CD14-positive monocyte (primary cell): ENCODE results near the gene SFXN2. TPM values are rescaled to one million over a fixed set of nuclear protein-coding genes. Genes with fewer than 3 reads are reported as not detected.

ENCODE experiments used
- DNase-seq, 3 donors: peaks; one replicate each; pipeline ENCODE4 v3.0.0-alpha.2; 2011 to 2022
- H2AFZ ChIP-seq: 2 replicates; pipeline ENCODE4 v1.6.0; 2012; ENCODE audit warnings: mild to moderate bottlenecking, low read depth, low read length, inconsistent platforms; ENCODE audit not compliant: insufficient read depth, poor library complexity, severe bottlenecking
- H3K27ac ChIP-seq, 2 donors: 1 replicate in 1 of 2; 2 replicates in 1 of 2; pipeline ENCODE4 v1.5.1; 2012 to 2013; ENCODE audit warnings: low read length in 2 of 2, control low read depth in 1 of 2, inconsistent platforms in 1 of 2, low read depth in 1 of 2, mild to moderate bottlenecking in 1 of 2
- H3K27me3 ChIP-seq, 2 donors: one replicate each; pipeline versions ENCODE4 v1.6.0 to v1.6.1; 2011 to 2013; ENCODE audit warnings: low read length in 2 of 2; ENCODE audit not compliant: control insufficient read depth in 2 of 2, insufficient read depth in 2 of 2
- H3K36me3 ChIP-seq, 2 donors: replicated peaks in 1 of 2; 1 replicate in 1 of 2; 2 replicates in 1 of 2; pipeline versions ENCODE4 v1.5.1 to v1.6.1; 2012 to 2013; ENCODE audit warnings: low read length in 2 of 2, control low read depth in 1 of 2, inconsistent platforms in 1 of 2, mild to moderate bottlenecking in 1 of 2; ENCODE audit not compliant: insufficient read depth in 2 of 2, control insufficient read depth in 1 of 2
- H3K4me1 ChIP-seq, 2 donors: 1 replicate in 1 of 2; 2 replicates in 1 of 2; pipeline versions ENCODE4 v1.5.1 to v1.6.1; 2012 to 2013; ENCODE audit warnings: low read length in 2 of 2, control low read depth in 1 of 2, inconsistent platforms in 1 of 2, mild to moderate bottlenecking in 1 of 2, moderate library complexity in 1 of 2; ENCODE audit not compliant: insufficient read depth in 2 of 2, control insufficient read depth in 1 of 2
- H3K4me2 ChIP-seq: replicated peaks from 2 replicates; pipeline ENCODE3; 2012; ENCODE audit warnings: low read length, moderate library complexity, mild to moderate bottlenecking; ENCODE audit not compliant: poor library complexity, severe bottlenecking; ENCODE audit errors: extremely low read depth
- H3K4me3 ChIP-seq, 3 experiments: fragments of 200-600 bp in 1 of 3; sonication (generic) in 1 of 3; replicated peaks in 1 of 3; 1 replicate in 2 of 3; 2 replicates in 1 of 3; pipeline ENCODE4 v1.5.1; 2011 to 2013; ENCODE audit warnings: low read length in 3 of 3, mild to moderate bottlenecking in 3 of 3, control low read depth in 2 of 3, low read depth in 2 of 3, inconsistent platforms in 1 of 3, moderate library complexity in 1 of 3
- H3K79me2 ChIP-seq: 2 replicates; pipeline ENCODE4 v1.6.0; 2012; ENCODE audit warnings: mild to moderate bottlenecking, control low read depth, inconsistent platforms, low read length, moderate library complexity; ENCODE audit not compliant: insufficient read depth
- H3K9ac ChIP-seq: 2 replicates; pipeline ENCODE4 v1.6.0; 2017; ENCODE audit warnings: low read length, mild to moderate bottlenecking; ENCODE audit not compliant: insufficient read depth, poor library complexity, severe bottlenecking
- H3K9me3 ChIP-seq, 2 donors: replicated peaks in 1 of 2; 1 replicate in 1 of 2; 2 replicates in 1 of 2; pipeline versions ENCODE4 v1.5.1 to v1.6.1; 2012 to 2013; ENCODE audit warnings: low read length in 2 of 2, control low read depth in 1 of 2; ENCODE audit not compliant: control insufficient read depth in 1 of 2, insufficient read depth in 1 of 2
- H4K20me1 ChIP-seq: 2 replicates; pipeline ENCODE4 v1.6.0; 2012; ENCODE audit warnings: mild to moderate bottlenecking, low read length, control low read depth, moderate library complexity; ENCODE audit not compliant: insufficient read depth
- H3K27ac Mint-ChIP-seq, 7 donors: one replicate each; pipeline ENCODE4 v1.8.0; 2020; ENCODE audit warnings: mild to moderate bottlenecking in 7 of 7, mixed read lengths in 7 of 7, moderate library complexity in 6 of 7, inconsistent platforms in 2 of 7
- H3K27me3 Mint-ChIP-seq, 3 donors: one replicate each; pipeline ENCODE4 v1.8.0; 2021 to 2022; ENCODE audit warnings: low read depth in 3 of 3, mild to moderate bottlenecking in 3 of 3, mixed read lengths in 3 of 3, moderate library complexity in 3 of 3, inconsistent platforms in 1 of 3
- H3K36me3 Mint-ChIP-seq, 2 donors: one replicate each; pipeline ENCODE4 v1.8.0; 2020; ENCODE audit warnings: mixed read lengths in 2 of 2, inconsistent platforms in 1 of 2, mild to moderate bottlenecking in 1 of 2
- H3K4me1 Mint-ChIP-seq: one replicate; pipeline ENCODE4 v1.8.0; 2020; ENCODE audit warnings: mild to moderate bottlenecking, mixed read lengths
- H3K4me3 Mint-ChIP-seq, 2 donors: one replicate each; pipeline ENCODE4 v1.8.0; 2020; ENCODE audit warnings: mild to moderate bottlenecking in 2 of 2, mixed read lengths in 2 of 2, moderate library complexity in 1 of 2
- H3K9me3 Mint-ChIP-seq, 7 donors: one replicate each; pipeline ENCODE4 v1.8.0; 2020 to 2022; ENCODE audit warnings: mixed read lengths in 7 of 7, mild to moderate bottlenecking in 6 of 7, moderate library complexity in 6 of 7, inconsistent platforms in 2 of 7
- WGBS: methylation state at CpG from one replicate; pipeline ENCODE4 v1.1.5; 2013; ENCODE audit warnings: missing lambda C conversion rate; ENCODE audit not compliant: insufficient coverage; 5-methylcytosine and 5-hydroxymethylcytosine counted together
- intact Hi-C, 2 donors: fragments of 100-400 bp; cut with micrococcal nuclease; formaldehyde crosslinking; loops; one replicate each; pipeline versions ENCODE4 v1.15.0 to v1.15.1; 2023
- polyA plus RNA-seq, 3 donors: library from polyadenylated mRNA; depleted of rRNA in 1 of 3; unstranded in 2 of 3; stranded (reverse) in 1 of 3; fragments of 300-500 nt in 2 of 3; fragments of >200 nt in 1 of 3; fragmentation: Illumina TruSeq in 2 of 3; gene quantifications; 1 replicate in 2 of 3; 2 replicates in 1 of 3; pipeline ENCODE4 v1.2.3, GENCODE V29; 2012 to 2021
- TF ChIP-seq, protein P1 (sequence below): fragments of 200-600 bp; IDR thresholded peaks from one replicate; pipeline ENCODE4 v1.8.0; 2022; ENCODE audit warnings: antibody characterized with exemption, mild to moderate bottlenecking

Gene SFXN2
- polyA plus RNA-seq, 3 donors: 1.3 to 2.0 (median 1.8) TPM

DNA sequence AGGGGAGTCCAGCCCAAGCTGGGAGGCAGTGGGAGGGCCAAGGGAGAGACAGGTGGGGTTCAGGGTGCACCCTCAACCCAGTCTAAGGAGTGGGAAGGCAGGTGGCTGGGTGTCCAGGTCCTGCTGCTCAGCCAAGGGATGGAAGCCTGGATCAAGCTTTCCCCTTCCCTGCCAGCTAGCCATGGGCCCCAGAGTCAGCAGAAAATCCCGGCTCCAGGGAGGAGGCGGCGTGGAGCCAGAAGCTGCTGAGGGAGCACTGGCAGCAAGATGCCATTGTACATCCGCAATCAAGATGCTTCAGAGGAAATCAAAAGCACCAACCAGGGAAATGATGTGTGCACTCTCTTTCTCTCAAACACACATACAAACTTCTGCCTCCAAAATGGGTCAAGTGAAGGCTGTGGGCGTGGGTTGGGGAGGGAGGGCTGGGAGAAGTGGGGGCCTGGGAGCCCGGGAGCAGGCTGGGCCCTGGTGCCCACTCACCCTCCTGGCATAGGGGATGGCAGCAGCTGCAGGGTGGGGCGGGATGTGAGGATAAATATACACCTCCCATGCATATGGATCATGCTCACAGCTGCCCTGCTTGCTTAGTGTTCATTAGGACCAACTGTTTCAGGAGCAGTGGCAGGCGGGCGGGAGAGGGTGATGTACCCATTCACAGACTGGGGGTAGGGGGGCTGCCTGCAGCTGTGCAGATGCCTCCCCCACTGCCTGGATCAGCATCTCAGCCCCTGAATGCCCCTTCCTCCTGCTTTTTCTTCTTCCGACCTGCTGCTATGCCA lies 45.9 kb upstream of the SFXN2 start:
- H2AFZ ChIP-seq: no peak overlapping the region
- no peak for DNase-seq
- H3K27ac Mint-ChIP-seq: no peak overlapping the region

DNA sequence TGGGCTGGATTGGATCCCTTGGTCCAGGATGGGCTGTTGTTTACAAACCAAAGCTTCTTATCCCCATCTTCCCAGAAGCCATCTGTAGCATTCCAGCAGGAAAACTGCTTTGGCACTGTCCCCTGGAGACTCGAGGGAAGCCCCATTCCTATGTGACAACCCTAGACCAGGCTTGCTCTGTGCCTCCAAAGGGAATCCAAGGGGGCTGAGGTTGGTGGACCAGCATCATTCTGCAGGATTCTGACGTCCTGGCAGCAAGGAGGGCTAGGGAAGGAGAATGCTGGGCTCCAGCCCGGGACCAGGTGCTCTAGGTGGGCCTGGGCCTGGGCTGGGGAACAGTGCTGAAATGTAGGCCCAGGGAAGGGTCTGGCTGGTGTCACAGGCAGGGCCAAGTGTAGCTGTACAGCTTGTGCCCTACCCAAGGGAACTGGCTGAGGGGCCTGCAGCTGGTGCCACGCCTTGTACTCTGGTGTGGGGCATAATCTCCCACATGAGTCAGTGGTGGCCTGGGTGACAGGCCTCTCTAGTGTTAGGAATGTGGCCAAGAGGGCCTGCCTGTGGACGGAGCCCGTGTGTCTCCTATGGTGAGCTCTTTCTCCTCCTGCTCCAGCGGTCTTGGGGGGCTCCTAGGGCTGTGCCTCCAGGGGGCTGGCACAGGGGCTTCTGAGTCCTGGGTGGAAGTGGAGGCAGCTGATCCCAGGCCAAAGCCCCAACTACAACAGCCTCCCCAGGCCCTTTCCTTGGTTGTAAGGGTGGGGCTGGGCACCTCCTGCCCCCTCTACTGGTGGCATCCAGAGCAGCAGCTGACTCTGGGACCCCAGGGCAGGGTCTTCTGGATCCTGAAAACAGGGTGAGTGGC lies 45.0 kb upstream of the SFXN2 start:
- Mint-ChIP-seq H3K4me1 (peaks cover 41% of the 10 kb centered on the region), H3K27ac (peak overlapping the region in 4 of 7 donors; percentile 13 to 50 (median 36)), H3K27me3 (peaks cover 2 to 10% (median 6%) of the 10 kb centered on the region in 3 donors), H3K9me3 (no peaks in the 10 kb centered on the region), H3K4me3 (no peak overlapping the region), H3K36me3 (no peaks in the 10 kb centered on the region)
- Histone ChIP-seq H3K36me3 (no peaks in the 10 kb centered on the region), H3K27me3 (no peaks in the 10 kb centered on the region), H2AFZ (no peak overlapping the region), H3K79me2 (no peaks in the 10 kb centered on the region), H3K9ac (no peak overlapping the region), H3K4me2 (no peak overlapping the region), H4K20me1 (no peaks in the 10 kb centered on the region), H3K27ac (no peak overlapping the region), H3K9me3 (no peaks in the 10 kb centered on the region), H3K4me1 (peaks cover 29 to 34% of the 10 kb centered on the region in 2 donors), H3K4me3 (no peak overlapping the region)
- 100% methylated on average over 2 of the region's 7 CpGs for WGBS
- no peak for DNase-seq
- TF ChIP-seq, protein P1, sequence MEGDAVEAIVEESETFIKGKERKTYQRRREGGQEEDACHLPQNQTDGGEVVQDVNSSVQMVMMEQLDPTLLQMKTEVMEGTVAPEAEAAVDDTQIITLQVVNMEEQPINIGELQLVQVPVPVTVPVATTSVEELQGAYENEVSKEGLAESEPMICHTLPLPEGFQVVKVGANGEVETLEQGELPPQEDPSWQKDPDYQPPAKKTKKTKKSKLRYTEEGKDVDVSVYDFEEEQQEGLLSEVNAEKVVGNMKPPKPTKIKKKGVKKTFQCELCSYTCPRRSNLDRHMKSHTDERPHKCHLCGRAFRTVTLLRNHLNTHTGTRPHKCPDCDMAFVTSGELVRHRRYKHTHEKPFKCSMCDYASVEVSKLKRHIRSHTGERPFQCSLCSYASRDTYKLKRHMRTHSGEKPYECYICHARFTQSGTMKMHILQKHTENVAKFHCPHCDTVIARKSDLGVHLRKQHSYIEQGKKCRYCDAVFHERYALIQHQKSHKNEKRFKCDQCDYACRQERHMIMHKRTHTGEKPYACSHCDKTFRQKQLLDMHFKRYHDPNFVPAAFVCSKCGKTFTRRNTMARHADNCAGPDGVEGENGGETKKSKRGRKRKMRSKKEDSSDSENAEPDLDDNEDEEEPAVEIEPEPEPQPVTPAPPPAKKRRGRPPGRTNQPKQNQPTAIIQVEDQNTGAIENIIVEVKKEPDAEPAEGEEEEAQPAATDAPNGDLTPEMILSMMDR: peak; percentile 27
- intact Hi-C loops: no loop called here

More for the DNA sequence above, 45.9 kb upstream of the SFXN2 start:
- TF ChIP-seq, protein P1: no peak
- Histone ChIP-seq H3K4me1 (peaks cover 21 to 25% of the 10 kb centered on the region in 2 donors), H3K27me3 (no peaks in the 10 kb centered on the region), H3K4me2 (no peak overlapping the region), H3K9me3 (no peaks in the 10 kb centered on the region), H3K36me3 (no peaks in the 10 kb centered on the region), H3K79me2 (no peaks in the 10 kb centered on the region), H3K4me3 (no peak overlapping the region), H3K27ac (no peak overlapping the region), H3K9ac (no peak overlapping the region), H4K20me1 (no peaks in the 10 kb centered on the region)
- Mint-ChIP-seq H3K9me3 (no peaks in the 10 kb centered on the region), H3K27me3 (peaks cover 2 to 10% (median 6%) of the 10 kb centered on the region in 3 donors), H3K36me3 (no peaks in the 10 kb centered on the region), H3K4me3 (no peak overlapping the region), H3K4me1 (peaks cover 33% of the 10 kb centered on the region)
- intact Hi-C loops: no loop called here
- WGBS: 97% methylated on average over 5 of the region's 10 CpGs
